OCI-LY7 (cell line): ENCODE results near the gene CD109. TPM values are rescaled to one million over a fixed set of nuclear protein-coding genes. Genes with fewer than 3 reads are reported as not detected.

Source experiments
- BruUV-seq: library from RNA; stranded (reverse); fragments of 400-500 nt; replicated peaks from 2 replicates; lab custom pipeline; 2021; lab: Mats Ljungman, UMichigan
- CTCF ChIA-PET: fragments of 300-600 bp; sonication (Branson Sonifier 250); formaldehyde crosslinking; loops from one replicate; lab custom pipeline; 2022; ENCODE audit warnings: antibody characterized with exemption; ENCODE audit not compliant: unreplicated experiment; lab: Charles Lee
- POLR2A ChIA-PET: fragments of 300-600 bp; sonication (Branson Sonifier 250); formaldehyde crosslinking; loops from one replicate; lab custom pipeline; 2022; ENCODE audit warnings: antibody characterized with exemption; lab: Charles Lee
- DNase-seq: peaks from one replicate; pipeline ENCODE4 v3.0.0-alpha.2; 2015; ENCODE audit warnings: low spot score
- H2AFZ ChIP-seq: fragments of 200-600 bp; sonication (generic), shearing (Covaris generic); 2 replicates; pipeline ENCODE4 v1.6.1; 2014; ENCODE audit warnings: mild to moderate bottlenecking, antibody characterized with exemption, low read length, moderate library complexity
- H3K27ac ChIP-seq: fragments of 200-600 bp; sonication (generic); 2 replicates; pipeline ENCODE4 v1.5.1; 2014; ENCODE audit warnings: mixed run types, low read depth, mild to moderate bottlenecking, moderate library complexity, low read length, inconsistent platforms; ENCODE audit not compliant: poor library complexity, severe bottlenecking
- H3K36me3 ChIP-seq: fragments of 200-600 bp; sonication (generic); 2 replicates; pipeline ENCODE4 v1.6.1; 2014; ENCODE audit warnings: mild to moderate bottlenecking, antibody characterized with exemption, low read length, moderate library complexity, mixed read lengths; ENCODE audit not compliant: insufficient read depth
- H3K4me1 ChIP-seq: fragments of 200-600 bp; sonication (generic); 2 replicates; pipeline ENCODE4 v1.5.1; 2014; ENCODE audit warnings: mild to moderate bottlenecking, low read length; ENCODE audit not compliant: insufficient read depth, poor library complexity, severe bottlenecking
- H3K4me2 ChIP-seq: fragments of 200-600 bp; sonication (generic); 2 replicates; pipeline ENCODE4 v1.6.1; 2014; ENCODE audit warnings: mild to moderate bottlenecking, low read length
- H3K4me3 ChIP-seq: fragments of 200-600 bp; sonication (generic); 2 replicates; pipeline ENCODE4 v1.5.1; 2014; ENCODE audit warnings: mild to moderate bottlenecking, low read depth, low read length; ENCODE audit not compliant: poor library complexity, severe bottlenecking
- H3K79me2 ChIP-seq: fragments of 200-600 bp; sonication (generic); 2 replicates; pipeline ENCODE4 v1.6.1; 2016; ENCODE audit warnings: low read depth, mild to moderate bottlenecking, low read length, moderate library complexity, mixed read lengths; ENCODE audit not compliant: insufficient read depth
- H3K9me2 ChIP-seq: fragments of 200-600 bp; sonication (generic); 2 replicates; pipeline ENCODE4 v1.6.1; 2016; ENCODE audit warnings: mild to moderate bottlenecking, low read length, mixed read lengths; ENCODE audit not compliant: insufficient read depth
- H3K9me3 ChIP-seq: fragments of 200-600 bp; sonication (generic); 2 replicates; pipeline ENCODE4 v1.6.1; 2014; ENCODE audit warnings: mild to moderate bottlenecking, mixed run types, low read length, mixed read lengths
- H4K20me1 ChIP-seq: fragments of 200-600 bp; sonication (generic); 2 replicates; pipeline ENCODE4 v1.6.1; 2014; ENCODE audit warnings: mild to moderate bottlenecking, antibody characterized with exemption, low read length, moderate library complexity, mixed read lengths; ENCODE audit not compliant: insufficient read depth
- CTCF ChIP-seq: fragments of 200-600 bp; sonication (generic); conservative IDR thresholded peaks from 2 replicates; pipeline ENCODE4 v1.5.1; 2014; ENCODE audit warnings: mild to moderate bottlenecking, antibody characterized with exemption, low read length, moderate library complexity, mixed read lengths
- EZH2phosphoT487 ChIP-seq: fragments of 200-600 bp; sonication (generic); IDR thresholded peaks from 2 replicates; pipeline ENCODE4 v1.6.1; 2018; ENCODE audit warnings: low read depth, borderline replicate concordance, mild to moderate bottlenecking, mixed run types, antibody characterized with exemption, low read length, moderate library complexity, mixed read lengths
- intact Hi-C: fragments of 100-400 bp; cut with micrococcal nuclease; formaldehyde crosslinking; loops from one replicate; pipeline ENCODE4 v1.10.0; 2022; ENCODE audit not compliant: unreplicated experiment
- total RNA-seq, 2 experiments: library from RNA; depleted of rRNA in 1 of 2; stranded (reverse); fragments of >200 nt in 1 of 2; shearing (Covaris generic) in 1 of 2; gene quantifications; 2 replicates each; pipeline ENCODE4 v1.2.3, GENCODE V29; 2014 to 2022

The CD109 gene
- total RNA-seq, 2 experiments from 2014 or later: 0.08 TPM; not detected in 1

DNA sequence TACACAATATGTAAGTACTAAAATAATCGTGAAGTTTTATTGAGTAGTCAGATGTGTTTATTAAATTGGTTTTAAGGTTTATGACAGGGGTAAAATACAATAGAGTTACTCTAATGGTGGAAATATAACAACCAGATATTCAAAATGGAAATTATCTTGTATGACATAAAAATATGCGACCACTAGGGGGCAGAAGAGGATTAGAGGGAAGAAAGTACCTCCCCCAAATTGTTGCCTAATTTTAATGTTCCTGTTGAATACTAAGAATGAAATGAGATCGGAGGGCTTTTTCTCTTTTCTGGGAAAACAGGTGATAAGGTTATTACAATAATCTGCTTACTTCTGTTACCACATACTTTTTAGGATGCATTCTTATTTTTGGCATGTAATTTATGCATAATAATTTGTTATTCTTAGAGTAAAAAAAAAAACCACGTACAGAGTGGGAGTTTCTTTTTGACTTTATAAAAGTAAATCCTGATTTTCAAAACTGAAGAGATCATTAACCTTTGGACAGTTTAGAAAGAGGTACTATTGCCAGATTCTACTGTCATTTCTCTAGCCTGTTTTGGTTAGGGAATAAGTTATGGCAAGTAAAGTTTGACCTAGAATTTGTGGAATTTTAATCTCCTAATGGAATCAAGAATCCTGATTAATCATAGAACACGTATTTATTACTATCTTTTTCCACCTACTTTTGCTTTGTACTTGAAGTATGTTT, 159.2 kb downstream of the CD109 start:
- H3K4me1 ChIP-seq: no peaks in the 10 kb centered on the region
- no peaks in the 10 kb centered on the region for H4K20me1 ChIP-seq
- intact Hi-C loops: loop anchor here (5.0 kb wide), 1 partner anchor 1352 kb away; the partner anchor contains the start of gene COL12A1
- BruUV-seq: no TSS peak
- TF ChIP-seq CTCF: peak; percentile 95
- TF ChIP-seq EZH2phosphoT487: no peak
- CTCF ChIA-PET: no interaction called here
- no peaks in the 10 kb centered on the region for H3K79me2 ChIP-seq
- H3K9me2 ChIP-seq: no peaks in the 10 kb centered on the region
- no peak overlapping the region for H3K4me3 ChIP-seq
- H3K36me3 ChIP-seq: no peaks in the 10 kb centered on the region
- H3K27ac ChIP-seq: no peak overlapping the region
- no peak overlapping the region for H3K4me2 ChIP-seq
- no peaks in the 10 kb centered on the region for H3K9me3 ChIP-seq
- POLR2A ChIA-PET: interaction anchor here (0.9 kb wide), 1 partner anchor 12 kb away, joined by 4 read pairs; no protein-coding TSS in a partner anchor
- H2AFZ ChIP-seq: no peak overlapping the region
- peak; percentile 58 for DNase-seq

DNA sequence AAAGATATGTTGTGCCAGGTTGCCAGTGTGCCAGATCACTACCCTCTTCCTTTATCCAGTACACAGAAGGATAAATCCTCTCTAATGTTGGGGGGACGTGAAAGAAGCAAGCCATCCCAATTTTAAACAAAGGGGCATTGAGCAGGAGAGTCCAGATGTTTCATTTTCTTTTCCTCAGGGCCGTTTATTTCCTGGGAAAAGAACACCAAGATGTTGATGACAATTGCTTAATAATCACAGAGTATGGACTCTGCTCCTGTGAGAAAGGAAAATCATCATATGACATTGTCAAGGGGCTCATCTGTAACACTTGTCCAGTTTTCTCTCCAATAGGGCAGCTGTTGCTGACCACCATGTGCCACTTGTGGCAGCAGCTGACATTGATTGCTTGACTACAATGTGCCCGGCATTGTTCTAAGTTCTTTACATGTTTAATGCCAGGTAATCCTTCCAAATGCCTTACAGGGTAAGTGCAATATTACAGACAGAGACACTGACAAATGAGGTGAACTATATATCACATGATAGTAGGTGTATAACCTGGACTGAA, 161.4 kb downstream of the CD109 start:
- Histone ChIP-seq H2AFZ (no peak overlapping the region), H3K27ac (no peak overlapping the region), H3K79me2 (no peaks in the 10 kb centered on the region), H3K4me1 (no peaks in the 10 kb centered on the region), H3K4me2 (no peak overlapping the region), H4K20me1 (no peaks in the 10 kb centered on the region), H3K4me3 (no peak overlapping the region), H3K36me3 (no peaks in the 10 kb centered on the region), H3K9me3 (no peaks in the 10 kb centered on the region), H3K9me2 (no peaks in the 10 kb centered on the region)
- POLR2A ChIA-PET: interaction anchor here (0.7 kb wide), 1 partner anchor 169 kb away, joined by 3 read pairs; no protein-coding TSS in a partner anchor
- TF ChIP-seq CTCF (no peak), EZH2phosphoT487 (no peak)
- intact Hi-C loops: loop anchor here (5.0 kb wide), 1 partner anchor 1350 kb away; the partner anchor contains the start of gene COL12A1
- no peak for DNase-seq
- CTCF ChIA-PET: no interaction called here
- BruUV-seq: no TSS peak

- Histone ChIP-seq H3K4me1 (no peaks in the 10 kb centered on the region), H3K4me2 (no peak overlapping the region), H3K27ac (no peak overlapping the region), H3K9me3 (no peaks in the 10 kb centered on the region), H3K9me2 (no peaks in the 10 kb centered on the region), H2AFZ (no peak overlapping the region), H3K36me3 (no peaks in the 10 kb centered on the region), H3K79me2 (no peaks in the 10 kb centered on the region), H4K20me1 (no peaks in the 10 kb centered on the region), H3K4me3 (no peak overlapping the region)
- TF ChIP-seq EZH2phosphoT487 (no peak), CTCF (no peak)
- no TSS peak for BruUV-seq
- no peak for DNase-seq
- POLR2A ChIA-PET: no interaction called here
- CTCF ChIA-PET: no interaction called here
- intact Hi-C loops: loop anchor here (5.0 kb wide), 1 partner anchor 1349 kb away; the partner anchor contains the start of gene COL12A1
Measured at GRCh38 chr6:73858376-73858775, 162.4 kb downstream of the CD109 start.
